ENCODE results near the gene HFE.

HFE gene

DNA sequence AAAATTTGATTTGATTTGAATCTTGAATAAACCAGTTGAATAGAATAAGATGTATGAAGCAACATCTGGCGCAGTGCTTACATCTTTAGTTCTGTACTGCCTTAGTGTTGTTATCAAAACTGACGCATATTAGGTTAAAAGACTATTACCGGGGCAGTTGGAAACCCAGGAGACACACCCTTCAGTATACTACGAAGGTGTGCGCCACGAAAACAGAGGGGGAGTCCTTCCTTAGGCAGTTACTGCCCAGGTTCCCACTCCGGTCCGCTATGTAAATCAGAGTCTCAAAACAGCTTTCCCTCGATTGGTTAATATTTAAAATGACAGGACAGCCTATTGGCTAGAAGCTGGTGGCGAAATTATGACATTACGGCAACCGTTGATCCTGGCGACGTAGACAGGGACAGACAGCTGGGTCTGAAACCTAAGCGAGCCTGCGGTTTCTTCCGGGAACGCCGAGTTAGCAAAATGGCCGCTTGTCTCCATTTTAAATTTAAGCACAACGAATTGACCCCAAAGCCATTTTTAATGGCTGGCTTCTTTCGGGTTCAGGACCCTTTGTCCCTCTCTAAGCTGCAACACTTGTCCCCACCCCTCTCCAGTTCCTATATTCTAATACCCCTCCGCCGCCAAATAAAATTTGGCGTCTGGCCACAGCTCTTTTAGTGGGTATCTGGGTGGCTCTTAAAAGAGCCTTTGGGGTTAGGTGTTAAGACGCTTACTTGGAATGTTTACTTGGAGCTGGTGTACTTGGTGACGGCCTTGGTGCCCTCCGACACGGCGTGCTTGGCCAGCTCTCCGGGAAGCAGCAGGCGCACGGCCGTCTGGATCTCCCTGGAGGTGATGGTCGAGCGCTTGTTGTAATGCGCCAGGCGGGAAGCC, 35.8 kb downstream of the HFE start (continued):
- TF ChIP-seq, protein P1, sequence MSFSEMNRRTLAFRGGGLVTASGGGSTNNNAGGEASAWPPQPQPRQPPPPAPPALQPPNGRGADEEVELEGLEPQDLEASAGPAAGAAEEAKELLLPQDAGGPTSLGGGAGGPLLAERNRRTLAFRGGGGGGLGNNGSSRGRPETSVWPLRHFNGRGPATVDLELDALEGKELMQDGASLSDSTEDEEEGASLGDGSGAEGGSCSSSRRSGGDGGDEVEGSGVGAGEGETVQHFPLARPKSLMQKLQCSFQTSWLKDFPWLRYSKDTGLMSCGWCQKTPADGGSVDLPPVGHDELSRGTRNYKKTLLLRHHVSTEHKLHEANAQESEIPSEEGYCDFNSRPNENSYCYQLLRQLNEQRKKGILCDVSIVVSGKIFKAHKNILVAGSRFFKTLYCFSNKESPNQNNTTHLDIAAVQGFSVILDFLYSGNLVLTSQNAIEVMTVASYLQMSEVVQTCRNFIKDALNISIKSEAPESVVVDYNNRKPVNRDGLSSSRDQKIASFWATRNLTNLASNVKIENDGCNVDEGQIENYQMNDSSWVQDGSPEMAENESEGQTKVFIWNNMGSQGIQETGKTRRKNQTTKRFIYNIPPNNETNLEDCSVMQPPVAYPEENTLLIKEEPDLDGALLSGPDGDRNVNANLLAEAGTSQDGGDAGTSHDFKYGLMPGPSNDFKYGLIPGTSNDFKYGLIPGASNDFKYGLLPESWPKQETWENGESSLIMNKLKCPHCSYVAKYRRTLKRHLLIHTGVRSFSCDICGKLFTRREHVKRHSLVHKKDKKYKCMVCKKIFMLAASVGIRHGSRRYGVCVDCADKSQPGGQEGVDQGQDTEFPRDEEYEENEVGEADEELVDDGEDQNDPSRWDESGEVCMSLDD (tag by site-specific recombination; IDR thresholded peaks at IDR 0.05): no peak
- no peak for TF ChIP-seq ZNF549 (tag by site-specific recombination; IDR thresholded peaks at IDR 0.05)
- TF ChIP-seq, protein P2, sequence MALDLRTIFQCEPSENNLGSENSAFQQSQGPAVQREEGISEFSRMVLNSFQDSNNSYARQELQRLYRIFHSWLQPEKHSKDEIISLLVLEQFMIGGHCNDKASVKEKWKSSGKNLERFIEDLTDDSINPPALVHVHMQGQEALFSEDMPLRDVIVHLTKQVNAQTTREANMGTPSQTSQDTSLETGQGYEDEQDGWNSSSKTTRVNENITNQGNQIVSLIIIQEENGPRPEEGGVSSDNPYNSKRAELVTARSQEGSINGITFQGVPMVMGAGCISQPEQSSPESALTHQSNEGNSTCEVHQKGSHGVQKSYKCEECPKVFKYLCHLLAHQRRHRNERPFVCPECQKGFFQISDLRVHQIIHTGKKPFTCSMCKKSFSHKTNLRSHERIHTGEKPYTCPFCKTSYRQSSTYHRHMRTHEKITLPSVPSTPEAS (tag by site-specific recombination; IDR thresholded peaks at IDR 0.05): peak; percentile 18; the same call in 1 of the 2 replicates
- no peak for TF ChIP-seq ZNF776 (tag by site-specific recombination; IDR thresholded peaks at IDR 0.05; ENCODE audit: borderline replicate concordance)
- TF ChIP-seq ZNF324 (tag by site-specific recombination; IDR thresholded peaks at IDR 0.05): peak; percentile 22; the same call in 1 of the 2 replicates
- TF ChIP-seq ZNF248 (tag by site-specific recombination; IDR thresholded peaks at IDR 0.05): no peak
- no peak for TF ChIP-seq ZNF114 (tag by site-specific recombination; IDR thresholded peaks at IDR 0.05)
- TF ChIP-seq, protein P3, sequence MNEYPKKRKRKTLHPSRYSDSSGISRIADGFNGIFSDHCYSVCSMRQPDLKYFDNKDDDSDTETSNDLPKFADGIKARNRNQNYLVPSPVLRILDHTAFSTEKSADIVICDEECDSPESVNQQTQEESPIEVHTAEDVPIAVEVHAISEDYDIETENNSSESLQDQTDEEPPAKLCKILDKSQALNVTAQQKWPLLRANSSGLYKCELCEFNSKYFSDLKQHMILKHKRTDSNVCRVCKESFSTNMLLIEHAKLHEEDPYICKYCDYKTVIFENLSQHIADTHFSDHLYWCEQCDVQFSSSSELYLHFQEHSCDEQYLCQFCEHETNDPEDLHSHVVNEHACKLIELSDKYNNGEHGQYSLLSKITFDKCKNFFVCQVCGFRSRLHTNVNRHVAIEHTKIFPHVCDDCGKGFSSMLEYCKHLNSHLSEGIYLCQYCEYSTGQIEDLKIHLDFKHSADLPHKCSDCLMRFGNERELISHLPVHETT (tag by site-specific recombination; IDR thresholded peaks at IDR 0.05): peak; percentile 74; the same call in 1 of the 2 replicates
- no peak for TF ChIP-seq ZNF658 (tag by site-specific recombination; IDR thresholded peaks at IDR 0.05)
- no peak for TF ChIP-seq ZNF157 (tag by site-specific recombination; IDR thresholded peaks at IDR 0.05)
- TF ChIP-seq ZNF274 (IDR thresholded peaks at IDR 0.05; ENCODE audit: low read length): no peak
- no peak for TF ChIP-seq ZNF274 (tag by site-specific recombination; IDR thresholded peaks at IDR 0.05; ENCODE audit: borderline replicate concordance)
- no peak for TF ChIP-seq ZNF146 (tag by site-specific recombination; IDR thresholded peaks at IDR 0.05)
- TF ChIP-seq KLF1 (tag by site-specific recombination; IDR thresholded peaks at IDR 0.05): peak; percentile 57; the same call in 1 of the 2 replicates
- 0 out of 2 replicates have a peak, but pooled peaks have one; percentile 26 for TF ChIP-seq ZFP69B (tag by site-specific recombination; IDR thresholded peaks at IDR 0.05)
- TF ChIP-seq, protein P4, sequence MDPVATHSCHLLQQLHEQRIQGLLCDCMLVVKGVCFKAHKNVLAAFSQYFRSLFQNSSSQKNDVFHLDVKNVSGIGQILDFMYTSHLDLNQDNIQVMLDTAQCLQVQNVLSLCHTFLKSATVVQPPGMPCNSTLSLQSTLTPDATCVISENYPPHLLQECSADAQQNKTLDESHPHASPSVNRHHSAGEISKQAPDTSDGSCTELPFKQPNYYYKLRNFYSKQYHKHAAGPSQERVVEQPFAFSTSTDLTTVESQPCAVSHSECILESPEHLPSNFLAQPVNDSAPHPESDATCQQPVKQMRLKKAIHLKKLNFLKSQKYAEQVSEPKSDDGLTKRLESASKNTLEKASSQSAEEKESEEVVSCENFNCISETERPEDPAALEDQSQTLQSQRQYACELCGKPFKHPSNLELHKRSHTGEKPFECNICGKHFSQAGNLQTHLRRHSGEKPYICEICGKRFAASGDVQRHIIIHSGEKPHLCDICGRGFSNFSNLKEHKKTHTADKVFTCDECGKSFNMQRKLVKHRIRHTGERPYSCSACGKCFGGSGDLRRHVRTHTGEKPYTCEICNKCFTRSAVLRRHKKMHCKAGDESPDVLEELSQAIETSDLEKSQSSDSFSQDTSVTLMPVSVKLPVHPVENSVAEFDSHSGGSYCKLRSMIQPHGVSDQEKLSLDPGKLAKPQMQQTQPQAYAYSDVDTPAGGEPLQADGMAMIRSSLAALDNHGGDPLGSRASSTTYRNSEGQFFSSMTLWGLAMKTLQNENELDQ (tag by site-specific recombination; IDR thresholded peaks at IDR 0.05; ENCODE audit: low read depth): no peak
- TF ChIP-seq, protein P5, sequence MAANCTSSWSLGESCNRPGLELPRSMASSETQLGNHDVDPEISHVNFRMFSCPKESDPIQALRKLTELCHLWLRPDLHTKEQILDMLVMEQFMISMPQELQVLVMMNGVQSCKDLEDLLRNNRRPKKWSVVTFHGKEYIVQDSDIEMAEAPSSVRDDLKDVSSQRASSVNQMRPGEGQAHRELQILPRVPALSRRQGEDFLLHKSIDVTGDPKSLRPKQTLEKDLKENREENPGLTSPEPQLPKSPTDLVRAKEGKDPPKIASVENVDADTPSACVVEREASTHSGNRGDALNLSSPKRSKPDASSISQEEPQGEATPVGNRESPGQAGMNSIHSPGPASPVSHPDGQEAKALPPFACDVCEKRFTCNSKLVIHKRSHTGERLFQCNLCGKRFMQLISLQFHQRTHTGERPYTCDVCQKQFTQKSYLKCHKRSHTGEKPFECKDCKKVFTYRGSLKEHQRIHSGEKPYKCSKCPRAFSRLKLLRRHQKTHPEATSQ (tag by site-specific recombination; IDR thresholded peaks at IDR 0.05): no peak
- no peak for TF ChIP-seq TRIM28 (IDR thresholded peaks at IDR 0.05; ENCODE audit: borderline replicate concordance, low read length)
- no peak for TF ChIP-seq SCRT1 (tag by site-specific recombination; IDR thresholded peaks at IDR 0.05; ENCODE audit: borderline replicate concordance)
- TF ChIP-seq ZNF830 (tag by site-specific recombination; IDR thresholded peaks at IDR 0.05; ENCODE audit: low read depth): no peak
- TF ChIP-seq GLI4 (tag by site-specific recombination; IDR thresholded peaks at IDR 0.05): no peak
- TF ChIP-seq, protein P6, sequence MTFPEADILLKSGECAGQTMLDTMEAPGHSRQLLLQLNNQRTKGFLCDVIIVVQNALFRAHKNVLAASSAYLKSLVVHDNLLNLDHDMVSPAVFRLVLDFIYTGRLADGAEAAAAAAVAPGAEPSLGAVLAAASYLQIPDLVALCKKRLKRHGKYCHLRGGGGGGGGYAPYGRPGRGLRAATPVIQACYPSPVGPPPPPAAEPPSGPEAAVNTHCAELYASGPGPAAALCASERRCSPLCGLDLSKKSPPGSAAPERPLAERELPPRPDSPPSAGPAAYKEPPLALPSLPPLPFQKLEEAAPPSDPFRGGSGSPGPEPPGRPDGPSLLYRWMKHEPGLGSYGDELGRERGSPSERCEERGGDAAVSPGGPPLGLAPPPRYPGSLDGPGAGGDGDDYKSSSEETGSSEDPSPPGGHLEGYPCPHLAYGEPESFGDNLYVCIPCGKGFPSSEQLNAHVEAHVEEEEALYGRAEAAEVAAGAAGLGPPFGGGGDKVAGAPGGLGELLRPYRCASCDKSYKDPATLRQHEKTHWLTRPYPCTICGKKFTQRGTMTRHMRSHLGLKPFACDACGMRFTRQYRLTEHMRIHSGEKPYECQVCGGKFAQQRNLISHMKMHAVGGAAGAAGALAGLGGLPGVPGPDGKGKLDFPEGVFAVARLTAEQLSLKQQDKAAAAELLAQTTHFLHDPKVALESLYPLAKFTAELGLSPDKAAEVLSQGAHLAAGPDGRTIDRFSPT (tag by site-specific recombination; IDR thresholded peaks at IDR 0.05): no peak; the same call in 1 of the 2 replicates
- peak; percentile 68 for TF ChIP-seq WT1 (tag by site-specific recombination; IDR thresholded peaks at IDR 0.05)
- no peak for TF ChIP-seq ZNF600 (tag by site-specific recombination; IDR thresholded peaks at IDR 0.05)
- TF ChIP-seq, protein P7, sequence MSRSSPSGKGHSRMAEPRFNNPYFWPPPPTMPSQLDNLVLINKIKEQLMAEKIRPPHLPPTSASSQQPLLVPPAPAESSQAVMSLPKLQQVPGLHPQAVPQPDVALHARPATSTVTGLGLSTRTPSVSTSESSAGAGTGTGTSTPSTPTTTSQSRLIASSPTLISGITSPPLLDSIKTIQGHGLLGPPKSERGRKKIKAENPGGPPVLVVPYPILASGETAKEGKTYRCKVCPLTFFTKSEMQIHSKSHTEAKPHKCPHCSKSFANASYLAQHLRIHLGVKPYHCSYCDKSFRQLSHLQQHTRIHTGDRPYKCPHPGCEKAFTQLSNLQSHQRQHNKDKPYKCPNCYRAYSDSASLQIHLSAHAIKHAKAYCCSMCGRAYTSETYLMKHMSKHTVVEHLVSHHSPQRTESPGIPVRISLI (tag by site-specific recombination; IDR thresholded peaks at IDR 0.05): no peak
- TF ChIP-seq ZNF560 (tag by site-specific recombination; IDR thresholded peaks at IDR 0.05; ENCODE audit: borderline replicate concordance): no peak
- peak; percentile 87 for TF ChIP-seq ZBTB17 (tag by site-specific recombination; IDR thresholded peaks at IDR 0.05)
